ENCODE results near the gene BOC.

- TF ChIP-seq CTCF (IDR thresholded peaks at IDR 0.05 in 4 of 5, conservative IDR thresholded peaks at IDR 0.05 in 1 of 5): no peak
- no peak for TF ChIP-seq POLR2A (IDR thresholded peaks at IDR 0.05)
Measured at GRCh38 chr3:113253702-113254101, 42.3 kb downstream of the BOC start.
